NCI-H2029 (cell line): Measurements from ENCODE around the gene PTPRN2.
A peak's percentile ranks its signal among the peaks of the same experiment; 100 is the strongest.
"Not testable (repeated sequence)": the region's sequence is repeated elsewhere in the genome, so short reads cannot be mapped to it uniquely, and the experiment has no call there.

Experiments
- DNase-seq: peaks from one replicate; lab custom pipeline; 2025; lab: John Stamatoyannopoulos, UW

PTPRN2 gene

GRCh38 chr7:157947504-157947903, 640.1 kb downstream of the PTPRN2 start:
- no peak for DNase-seq

DNA sequence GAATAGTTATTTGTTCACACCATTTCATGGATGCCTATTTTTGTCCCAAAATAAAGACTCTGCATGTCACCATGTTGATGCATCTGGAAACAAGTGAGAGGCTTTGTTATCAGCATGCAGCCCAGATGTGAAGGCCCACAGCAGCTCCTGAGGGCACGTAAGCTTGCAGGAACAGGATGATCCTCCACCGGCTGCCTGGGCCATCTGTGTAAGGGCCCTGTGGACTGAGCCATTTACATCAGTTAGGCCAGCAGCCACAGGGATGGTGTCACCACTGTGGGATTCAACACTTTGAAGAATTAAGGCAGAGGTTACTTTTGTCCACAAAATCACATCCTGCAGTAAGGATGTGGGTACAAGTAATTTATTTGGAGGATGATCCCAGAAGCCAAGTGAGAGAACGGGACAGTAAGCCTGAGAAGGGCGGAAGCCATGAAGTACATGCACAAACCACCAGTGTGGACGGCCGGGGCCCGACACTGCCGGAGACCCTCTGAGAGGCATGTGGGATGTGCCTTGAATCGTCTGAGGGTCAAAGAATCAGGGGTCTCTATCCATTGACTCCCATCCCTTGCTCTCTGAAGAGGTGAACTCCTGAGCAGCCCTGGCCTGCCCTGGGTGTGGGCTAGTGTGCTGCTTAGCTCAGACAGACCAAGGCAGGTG, 641.1 kb downstream of the PTPRN2 start:
- no peak for DNase-seq

- DNase-seq: no peak
These were observed 642.2 kb downstream of the PTPRN2 start for GRCh38 chr7:157945401-157945800.

DNA sequence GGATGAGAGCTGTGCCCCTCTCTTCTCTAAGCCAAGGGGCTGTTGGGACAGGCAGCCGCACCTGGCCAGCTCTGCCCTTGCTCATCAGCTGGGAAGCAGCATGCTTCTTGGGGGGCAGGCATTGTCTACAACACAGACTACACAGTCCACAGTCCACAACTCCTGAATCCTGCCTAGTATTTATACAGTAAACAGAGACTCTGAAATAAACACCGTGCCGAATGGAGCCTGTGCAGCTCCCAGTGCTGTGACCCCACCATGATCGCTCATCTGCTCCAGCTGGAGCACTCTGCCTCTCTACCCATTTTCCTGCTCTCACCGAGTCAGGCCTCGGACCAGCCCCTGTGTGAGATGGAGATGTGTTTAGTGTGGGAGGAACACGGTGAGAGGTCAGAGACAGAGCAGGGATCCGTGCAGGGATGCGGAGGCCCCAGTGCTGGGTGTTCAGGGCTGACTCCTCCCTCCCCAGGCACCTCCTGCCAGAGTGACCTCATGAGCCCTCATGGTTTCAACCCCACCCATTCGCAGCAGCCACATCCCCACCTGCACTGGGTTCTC, 642.8 kb downstream of the PTPRN2 start:
- DNase-seq: no peak

DNA sequence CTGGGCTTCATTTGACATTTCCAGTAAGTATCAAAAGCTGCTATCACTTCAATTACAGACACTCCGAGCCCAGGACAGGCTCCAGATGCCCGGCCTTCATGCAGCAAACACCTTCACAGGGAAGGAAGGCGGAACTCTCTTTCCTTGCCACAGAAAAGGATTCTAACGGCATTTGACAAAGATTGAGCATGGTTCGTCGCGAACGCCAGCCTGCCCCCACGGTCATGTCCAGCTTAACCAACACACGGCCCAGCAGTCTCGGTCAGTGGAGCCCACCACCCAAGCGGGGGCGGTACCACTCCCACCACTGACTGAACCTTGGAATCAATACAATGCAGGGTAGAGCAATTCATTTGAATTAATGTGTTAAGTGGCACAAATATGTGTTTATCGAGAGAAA, 643.6 kb downstream of the PTPRN2 start:
- no peak for DNase-seq

GRCh38 chr7:157943561-157943960, 644.1 kb downstream of the PTPRN2 start:
- no peak for DNase-seq

DNA sequence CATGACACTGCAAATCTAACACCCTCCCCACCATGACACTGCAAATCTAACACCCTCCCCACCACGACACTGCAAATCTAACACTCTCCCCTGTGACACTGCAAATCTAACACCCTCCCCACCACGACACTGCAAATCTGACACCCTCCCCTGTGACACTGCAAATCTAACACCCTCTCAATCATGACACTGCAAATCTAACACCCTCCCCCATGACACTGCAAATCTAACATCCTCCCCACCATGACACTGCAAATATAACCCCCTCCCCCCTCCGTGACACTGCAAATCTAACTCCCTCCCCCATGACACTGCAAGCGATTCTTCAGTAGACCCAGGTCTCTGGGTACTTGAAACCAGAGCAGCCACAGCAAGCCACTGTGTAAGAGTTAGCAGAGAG, 646.4 kb downstream of the PTPRN2 start:
- DNase-seq: no peak

- DNase-seq: no peak
These were observed 647.1 kb downstream of the PTPRN2 start for GRCh38 chr7:157940497-157940896.

DNA sequence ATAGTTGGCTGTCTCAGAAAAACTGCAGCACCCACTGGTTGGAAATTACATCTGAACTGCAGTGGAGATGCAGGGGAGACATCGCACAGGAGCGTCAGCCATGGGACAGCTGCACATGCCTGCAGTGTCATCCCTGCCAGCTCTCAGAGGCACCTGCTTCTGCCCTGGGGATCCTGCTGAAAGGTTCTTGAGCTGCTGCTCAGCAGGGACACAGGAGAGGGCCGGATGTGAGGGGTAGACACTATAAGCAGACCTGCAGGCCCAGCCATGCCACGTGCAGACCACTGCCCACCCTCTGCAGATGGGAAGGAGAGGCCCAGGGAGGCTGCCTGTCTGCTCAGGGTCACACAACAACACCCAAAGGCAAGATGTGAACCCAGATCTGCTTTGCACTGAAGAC, 649.4 kb downstream of the PTPRN2 start:
- no peak for DNase-seq

DNA sequence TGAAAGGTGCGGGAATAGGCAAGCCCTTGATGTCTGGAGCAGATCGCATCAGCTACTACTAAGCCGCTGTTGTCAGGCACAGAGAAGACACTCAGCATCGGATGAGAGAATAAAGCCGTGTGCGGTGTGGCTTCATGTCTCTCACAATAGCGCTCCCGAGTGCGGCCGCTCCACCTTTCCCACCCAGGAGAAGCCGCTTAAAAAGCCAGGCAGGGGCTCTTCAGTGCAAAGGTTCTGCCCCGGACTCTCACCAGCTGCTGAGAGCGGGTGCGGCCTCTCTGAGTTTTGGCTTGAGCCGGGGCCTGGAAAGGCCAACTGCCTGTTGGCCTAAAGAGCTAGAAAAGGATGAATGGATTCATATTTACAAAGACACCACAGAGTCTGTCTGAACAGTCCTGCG, 650.2 kb downstream of the PTPRN2 start:
- DNase-seq: no peak

DNA sequence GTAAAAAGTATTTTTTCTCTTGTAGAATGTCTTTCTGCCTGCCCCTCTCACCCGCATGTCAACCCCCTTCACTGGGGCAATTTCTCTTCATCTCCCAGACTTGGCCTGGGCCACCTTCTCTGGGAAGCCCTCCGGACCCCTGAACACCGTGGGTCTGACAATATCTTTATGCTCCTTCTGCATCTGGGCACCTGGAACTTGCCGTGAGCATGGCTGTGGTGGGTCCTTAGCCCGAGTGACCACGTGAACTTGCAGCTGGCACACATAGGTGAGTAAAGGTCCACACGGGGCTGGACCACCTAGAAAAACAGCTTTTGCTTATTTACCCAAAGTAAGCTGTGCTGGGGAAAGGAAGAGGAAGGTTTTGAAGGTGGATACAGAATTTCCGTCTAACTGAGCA, 650.6 kb downstream of the PTPRN2 start:
- DNase-seq: no peak

- DNase-seq: not testable (repeated sequence)
These were observed 651.9 kb downstream of the PTPRN2 start for GRCh38 chr7:157935721-157936120.

DNA sequence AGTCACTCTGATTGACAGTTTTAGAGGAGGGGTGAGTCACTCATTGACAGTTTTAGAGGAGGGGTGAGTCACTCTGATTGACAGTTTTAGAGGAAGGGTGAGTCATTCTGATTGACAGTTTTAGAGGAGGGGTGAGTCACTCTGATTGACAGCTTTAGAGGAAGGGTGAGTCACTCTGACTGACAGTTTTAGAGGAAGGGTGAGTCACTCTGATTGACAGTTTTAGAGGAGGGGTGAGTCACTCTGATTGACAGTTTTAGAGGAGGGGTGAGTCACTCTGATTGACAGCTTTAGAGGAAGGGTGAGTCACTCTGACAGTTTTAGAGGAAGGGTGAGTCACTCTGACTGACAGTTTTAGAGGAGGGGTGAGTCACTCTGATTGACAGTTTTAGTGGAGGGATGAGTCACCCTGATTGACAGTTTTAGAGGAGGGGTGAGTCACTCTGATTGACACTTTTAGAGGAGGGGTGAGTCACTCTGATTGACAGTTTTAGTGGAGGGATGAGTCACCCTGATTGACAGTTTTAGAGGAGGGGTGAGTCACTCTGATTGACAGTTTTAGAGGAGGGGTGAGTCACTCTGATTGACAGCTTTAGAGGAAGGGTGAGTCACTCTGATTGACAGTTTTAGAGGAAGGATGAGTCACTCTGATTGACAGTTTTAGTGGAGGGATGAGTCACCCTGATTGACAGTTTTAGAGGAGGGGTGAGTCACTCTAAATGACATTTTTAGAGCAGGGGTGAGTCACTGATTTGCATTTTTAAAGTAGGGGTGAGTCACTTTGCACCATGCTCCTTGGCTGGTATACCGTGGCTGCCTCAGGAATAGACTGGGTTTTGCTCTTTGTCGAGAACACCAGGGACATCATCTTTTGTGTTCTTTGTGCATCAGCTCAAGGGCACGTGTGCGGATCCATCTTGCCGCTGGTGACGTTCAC, 654.1 kb downstream of the PTPRN2 start:
- not testable (repeated sequence) for DNase-seq

DNA sequence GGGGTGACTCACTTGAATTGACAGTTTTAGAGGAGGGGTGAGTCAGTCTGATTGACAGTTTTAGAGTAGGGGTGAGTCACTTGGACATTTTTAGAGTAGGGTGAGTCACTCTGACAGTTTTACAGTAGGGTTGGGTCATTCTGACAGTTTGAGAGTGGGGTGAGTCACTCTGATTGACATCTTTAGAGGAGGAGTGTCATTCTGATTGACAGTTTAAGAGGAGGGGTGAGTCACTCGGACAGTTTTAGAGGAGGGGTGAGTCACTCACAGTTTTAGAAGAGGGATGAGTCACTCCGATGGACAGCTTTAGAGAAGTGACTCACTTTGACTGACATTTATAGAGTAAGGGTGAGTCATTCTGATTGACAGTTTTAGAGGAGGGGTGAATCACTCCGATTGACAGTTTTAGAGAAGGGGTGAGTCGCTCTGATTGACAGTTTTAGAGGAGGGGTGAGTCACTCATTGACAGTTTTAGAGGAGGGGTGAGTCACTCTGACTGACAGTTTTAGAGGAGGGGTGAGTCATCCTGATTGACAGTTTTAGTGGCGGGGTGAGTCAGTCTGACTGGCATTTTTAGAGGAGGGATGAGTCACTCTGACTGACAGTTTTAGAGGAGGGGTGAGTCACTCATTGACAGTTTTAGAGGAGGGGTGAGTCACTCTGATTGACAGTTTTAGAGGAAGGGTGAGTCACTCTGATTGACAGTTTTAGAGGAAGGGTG, 655.0 kb downstream of the PTPRN2 start:
- no peak for DNase-seq

DNA sequence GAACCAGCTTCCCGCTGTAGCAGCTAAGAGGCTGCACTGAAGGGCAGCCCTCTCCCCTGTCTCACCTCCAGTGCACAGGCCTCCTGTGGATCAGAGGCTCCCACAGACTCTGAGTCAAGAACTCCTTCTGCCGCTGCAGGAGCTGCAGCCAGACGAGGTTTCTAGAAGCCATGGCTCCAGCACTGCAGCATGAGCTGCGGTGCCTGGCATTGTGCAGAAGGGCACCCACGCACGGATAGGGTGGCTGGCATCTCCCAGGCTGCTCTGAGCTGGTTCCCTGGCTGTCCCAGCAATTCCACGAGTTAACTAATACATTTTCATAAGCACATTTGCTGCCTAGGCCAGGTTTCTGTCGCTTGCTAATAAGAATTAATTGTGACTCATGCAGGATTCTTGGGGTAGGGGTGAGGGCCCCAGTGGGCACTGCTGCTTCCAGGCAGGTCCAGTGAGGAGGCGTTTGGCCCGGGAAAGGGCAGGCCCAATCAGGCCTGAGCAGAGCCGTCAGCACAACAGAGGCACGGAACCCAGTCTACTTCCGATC, 656.6 kb downstream of the PTPRN2 start:
- DNase-seq: no peak

DNA sequence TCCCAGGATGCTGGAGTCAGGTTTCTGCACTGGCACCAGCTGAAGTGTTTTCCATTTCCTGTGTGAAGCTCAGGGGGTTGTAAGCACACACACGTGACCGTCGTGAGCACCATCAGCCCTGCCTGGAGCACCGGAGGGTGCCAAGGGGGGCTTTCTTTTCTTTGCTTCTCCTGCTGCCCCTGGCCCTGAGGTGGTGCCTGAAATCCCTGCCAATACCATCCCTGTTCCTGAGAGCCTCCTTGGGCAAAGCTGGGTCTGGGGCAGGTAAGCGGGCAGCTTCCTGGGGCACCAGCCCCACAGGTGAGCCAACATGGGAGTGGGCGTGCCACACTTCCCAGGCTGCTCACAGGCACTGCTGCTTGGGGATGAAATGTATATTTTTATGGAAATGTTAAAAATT, 657.2 kb downstream of the PTPRN2 start:
- DNase-seq: peak; percentile 18

GRCh38 chr7:157929671-157930070, 658.0 kb downstream of the PTPRN2 start:
- no peak for DNase-seq

DNA sequence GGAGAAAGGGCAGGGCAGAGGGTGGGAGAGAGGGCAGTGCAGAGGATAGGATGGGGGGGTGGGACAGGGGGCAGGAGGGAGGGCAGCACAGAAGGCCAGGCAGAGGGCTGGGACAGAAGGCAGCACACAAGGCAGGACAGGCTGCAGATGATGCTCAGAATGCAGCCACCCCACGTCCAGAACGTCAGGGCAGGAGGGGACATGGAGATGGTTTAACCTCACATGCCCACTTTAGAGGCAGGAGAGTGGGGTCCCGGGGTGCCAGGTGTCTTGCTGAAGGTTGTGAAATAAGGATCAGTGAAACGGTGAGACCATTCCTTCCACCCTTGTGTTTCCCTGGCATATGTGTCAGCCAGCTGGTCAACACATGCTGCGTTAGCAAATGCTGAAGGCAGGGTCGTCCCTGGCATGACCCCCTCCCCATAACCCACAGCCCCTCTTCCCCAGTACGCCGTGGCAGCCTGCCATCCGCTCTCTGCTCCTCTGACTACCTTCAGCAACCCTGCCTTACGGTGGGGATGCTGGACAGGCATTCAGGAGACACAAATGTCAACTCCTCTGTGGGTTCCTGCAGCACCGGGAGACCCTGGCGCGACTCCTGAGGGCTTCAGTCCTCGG, 658.7 kb downstream of the PTPRN2 start:
- DNase-seq: no peak

DNA sequence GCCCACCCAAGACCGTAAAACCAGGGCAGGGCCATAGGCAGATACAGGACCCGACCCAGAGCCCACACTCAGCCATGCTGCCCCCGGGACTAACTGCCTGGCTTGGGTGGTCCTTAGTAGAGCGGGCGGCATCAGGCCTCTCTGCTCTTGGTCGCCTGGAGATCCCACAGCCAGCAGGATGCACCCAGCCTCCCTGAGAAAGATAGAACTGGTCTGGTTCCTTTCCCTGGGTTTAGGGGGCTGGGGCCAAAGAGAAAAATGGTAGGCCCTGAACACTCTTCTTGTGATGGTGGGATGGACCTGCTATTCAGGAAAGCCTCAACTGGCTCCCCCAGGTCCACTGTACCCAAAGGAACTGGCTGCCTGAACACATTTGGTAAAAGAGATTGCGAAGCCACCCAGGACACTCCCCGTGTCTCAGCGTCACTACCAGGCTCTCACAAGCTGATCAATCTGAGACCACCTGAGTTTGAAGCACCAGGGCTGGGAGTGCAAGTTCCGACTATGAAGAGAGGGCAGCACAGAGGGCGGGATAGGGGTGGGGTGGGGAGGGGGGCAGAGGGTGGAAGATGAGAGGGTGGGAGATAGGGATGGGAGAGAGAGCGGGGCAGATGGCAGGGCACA, 659.3 kb downstream of the PTPRN2 start:
- DNase-seq: no peak

DNA sequence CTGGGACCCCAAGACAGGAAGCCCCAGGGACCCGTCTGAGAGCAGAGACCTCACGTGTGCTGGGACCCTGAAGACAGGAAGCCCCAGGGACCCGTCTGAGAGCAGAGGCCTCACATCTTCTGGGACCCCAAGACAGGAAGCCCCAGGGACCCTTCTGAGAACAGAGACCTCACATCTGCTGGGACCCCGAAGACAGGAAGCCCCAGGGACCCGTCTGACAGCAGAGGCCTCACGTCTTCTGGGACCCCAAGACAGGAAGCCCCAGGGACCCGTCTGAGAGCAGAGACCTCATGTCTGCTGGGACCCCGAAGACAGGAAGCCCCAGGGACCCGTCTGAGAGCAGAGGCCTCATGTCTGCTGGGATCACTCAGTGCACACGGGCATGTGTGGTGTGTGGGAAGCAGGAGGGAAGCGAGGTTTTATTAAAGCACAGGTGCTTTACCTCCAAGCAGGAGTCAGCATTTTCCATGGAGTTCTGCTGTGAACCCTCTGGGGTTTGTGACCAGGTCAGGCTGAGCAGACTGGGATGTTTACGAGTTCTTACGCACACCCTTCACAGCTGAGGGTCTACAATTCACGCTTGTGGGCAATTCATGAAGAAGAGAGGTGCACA, 660.2 kb downstream of the PTPRN2 start:
- DNase-seq: no peak
